T-helper 2 cell treated with Interferon-gamma antibody and Interleukin-4, amounts not matched to agents 5 μg/mL and 100 μg/mL, for 36 hours (primary cell): ENCODE results near the gene CDSN.
"Not testable (repeated sequence)": the region's sequence is repeated elsewhere in the genome, so short reads cannot be mapped to it uniquely, and the experiment has no call there.

Source experiments
- DNase-seq: peaks from one replicate; pipeline ENCODE4 v3.0.0; 2021; ENCODE audit warnings: low spot score
- H3K27ac Mint-ChIP-seq: one replicate; pipeline ENCODE4 v1.8.0; 2021; ENCODE audit warnings: mild to moderate bottlenecking, mixed read lengths
- H3K27me3 Mint-ChIP-seq: one replicate; pipeline ENCODE4 v1.8.0; 2021; ENCODE audit warnings: low read depth, mixed read lengths
- H3K36me3 Mint-ChIP-seq: one replicate; pipeline ENCODE4 v1.8.0; 2021; ENCODE audit warnings: low read depth, mixed read lengths
- H3K4me1 Mint-ChIP-seq: one replicate; pipeline ENCODE4 v1.8.0; 2021; ENCODE audit warnings: low read depth, mixed read lengths
- H3K4me3 Mint-ChIP-seq: one replicate; pipeline ENCODE4 v1.8.0; 2022; ENCODE audit warnings: mild to moderate bottlenecking, moderate library complexity, mixed read lengths
- H3K9me3 Mint-ChIP-seq: one replicate; pipeline ENCODE4 v1.8.0; 2021; ENCODE audit warnings: mixed read lengths

The CDSN gene

GRCh38 chr6:31120151-31120915, at the start of gene CDSN:
Gene CDSN (minus strand): TSS chr6:31120446. CDS start chr6:31120419, 27 bp downstream.
- H3K27me3 Mint-ChIP-seq, result peaks cover 6% of the 10 kb centered on the region
- no peaks in the 10 kb centered on the region for H3K36me3 Mint-ChIP-seq
- H3K4me1 Mint-ChIP-seq, result no peaks in the 10 kb centered on the region
- no peak for DNase-seq
- no peaks in the 10 kb centered on the region for H3K9me3 Mint-ChIP-seq
- no peak within 1 kb of the TSS for H3K27ac Mint-ChIP-seq
- H3K4me3 Mint-ChIP-seq, result no peak within 1 kb of the TSS

- Mint-ChIP-seq H3K4me1 (no peaks in the 10 kb centered on the region), H3K36me3 (peaks cover 5% of the 10 kb centered on the region), H3K4me3 (no peak overlapping the region), H3K9me3 (no peaks in the 10 kb centered on the region), H3K27ac (no peak overlapping the region), H3K27me3 (no peaks in the 10 kb centered on the region)
- DNase-seq, result no peak
Observed at GRCh38 chr6:31169123-31169857, 49.0 kb upstream of the CDSN start.

GRCh38 chr6:31168606-31169005, 48.4 kb upstream of the CDSN start:
- no peak overlapping the region for H3K4me3 Mint-ChIP-seq
- H3K36me3 Mint-ChIP-seq, result peaks cover 6% of the 10 kb centered on the region
- H3K27me3 Mint-ChIP-seq, result no peaks in the 10 kb centered on the region
- DNase-seq, result no peak
- no peaks in the 10 kb centered on the region for H3K9me3 Mint-ChIP-seq
- H3K4me1 Mint-ChIP-seq, result no peaks in the 10 kb centered on the region
- H3K27ac Mint-ChIP-seq, result no peak overlapping the region

- no peak overlapping the region for H3K27ac Mint-ChIP-seq
- H3K27me3 Mint-ChIP-seq, result no peaks in the 10 kb centered on the region
- no peaks in the 10 kb centered on the region for H3K9me3 Mint-ChIP-seq
- H3K36me3 Mint-ChIP-seq, result peaks cover 26% of the 10 kb centered on the region
- H3K4me1 Mint-ChIP-seq, result peaks cover 7% of the 10 kb centered on the region
- DNase-seq, result no peak
- no peak overlapping the region for H3K4me3 Mint-ChIP-seq
Observed at GRCh38 chr6:31165986-31166385, 45.7 kb upstream of the CDSN start.

- not testable (repeated sequence) for H3K27me3 Mint-ChIP-seq, H3K4me3 Mint-ChIP-seq, DNase-seq, H3K9me3 Mint-ChIP-seq, H3K27ac Mint-ChIP-seq
- H3K4me1 Mint-ChIP-seq, result peaks cover 10% of the 10 kb centered on the region
- peaks cover 32% of the 10 kb centered on the region for H3K36me3 Mint-ChIP-seq
Observed at GRCh38 chr6:31165064-31165832, 45.0 kb upstream of the CDSN start.

GRCh38 chr6:31164475-31165063, 44.3 kb upstream of the CDSN start:
- H3K27me3 Mint-ChIP-seq, DNase-seq, H3K27ac Mint-ChIP-seq, H3K9me3 Mint-ChIP-seq, H3K4me3 Mint-ChIP-seq: not testable (repeated sequence)
- Mint-ChIP-seq H3K4me1 (peaks cover 16% of the 10 kb centered on the region), H3K36me3 (peaks cover 38% of the 10 kb centered on the region)

- no peaks in the 10 kb centered on the region for H3K27me3 Mint-ChIP-seq
- peaks cover 16% of the 10 kb centered on the region for H3K4me1 Mint-ChIP-seq
- no peaks in the 10 kb centered on the region for H3K9me3 Mint-ChIP-seq
- no peak overlapping the region for H3K27ac Mint-ChIP-seq
- H3K4me3 Mint-ChIP-seq, result no peak overlapping the region
- peaks cover 42% of the 10 kb centered on the region for H3K36me3 Mint-ChIP-seq
- DNase-seq, result no peak
Observed at GRCh38 chr6:31163922-31164321, 43.7 kb upstream of the CDSN start.

- no peaks in the 10 kb centered on the region for H3K27me3 Mint-ChIP-seq
- no peak for DNase-seq
- no peaks in the 10 kb centered on the region for H3K9me3 Mint-ChIP-seq
- no peak overlapping the region for H3K27ac Mint-ChIP-seq
- peaks cover 43% of the 10 kb centered on the region for H3K36me3 Mint-ChIP-seq
- no peak overlapping the region for H3K4me3 Mint-ChIP-seq
- H3K4me1 Mint-ChIP-seq, result peaks cover 18% of the 10 kb centered on the region
Observed at GRCh38 chr6:31162463-31163165, 42.4 kb upstream of the CDSN start.

- Mint-ChIP-seq H3K4me3 (peak overlapping the region; percentile 34), H3K27ac (no peak overlapping the region), H3K27me3 (no peaks in the 10 kb centered on the region), H3K4me1 (peaks cover 25% of the 10 kb centered on the region), H3K9me3 (no peaks in the 10 kb centered on the region), H3K36me3 (peaks cover 43% of the 10 kb centered on the region)
- DNase-seq, result no peak
Observed at GRCh38 chr6:31161216-31162126, 41.2 kb upstream of the CDSN start.

- Mint-ChIP-seq H3K4me1 (peaks cover 28% of the 10 kb centered on the region), H3K36me3 (peaks cover 47% of the 10 kb centered on the region), H3K4me3 (peak overlapping the region; percentile 93), H3K9me3 (no peaks in the 10 kb centered on the region), H3K27ac (peak overlapping the region; percentile 79), H3K27me3 (no peaks in the 10 kb centered on the region)
- DNase-seq, result peak; percentile 15
Observed at GRCh38 chr6:31158863-31159855, 38.9 kb upstream of the CDSN start.

GRCh38 chr6:31158140-31158862, 38.1 kb upstream of the CDSN start, which contains the start of gene TCF19:
Gene TCF19 (plus strand): TSS chr6:31158589. CDS start chr6:31159470, 881 bp downstream.
- H3K9me3 Mint-ChIP-seq, result no peaks in the 10 kb centered on the region
- H3K27me3 Mint-ChIP-seq, result no peaks in the 10 kb centered on the region
- H3K4me3 Mint-ChIP-seq, result peak within 1 kb of the TSS; percentile 93
- DNase-seq, result peak; percentile 99
- H3K36me3 Mint-ChIP-seq, result peaks cover 44% of the 10 kb centered on the region
- H3K4me1 Mint-ChIP-seq, result peaks cover 28% of the 10 kb centered on the region
- peak within 1 kb of the TSS; percentile 79 for H3K27ac Mint-ChIP-seq
